ENCODE measurements around the gene LTA4H.
A peak's percentile ranks its signal among the peaks of the same experiment; 100 is the strongest.

Gene LTA4H

DNA sequence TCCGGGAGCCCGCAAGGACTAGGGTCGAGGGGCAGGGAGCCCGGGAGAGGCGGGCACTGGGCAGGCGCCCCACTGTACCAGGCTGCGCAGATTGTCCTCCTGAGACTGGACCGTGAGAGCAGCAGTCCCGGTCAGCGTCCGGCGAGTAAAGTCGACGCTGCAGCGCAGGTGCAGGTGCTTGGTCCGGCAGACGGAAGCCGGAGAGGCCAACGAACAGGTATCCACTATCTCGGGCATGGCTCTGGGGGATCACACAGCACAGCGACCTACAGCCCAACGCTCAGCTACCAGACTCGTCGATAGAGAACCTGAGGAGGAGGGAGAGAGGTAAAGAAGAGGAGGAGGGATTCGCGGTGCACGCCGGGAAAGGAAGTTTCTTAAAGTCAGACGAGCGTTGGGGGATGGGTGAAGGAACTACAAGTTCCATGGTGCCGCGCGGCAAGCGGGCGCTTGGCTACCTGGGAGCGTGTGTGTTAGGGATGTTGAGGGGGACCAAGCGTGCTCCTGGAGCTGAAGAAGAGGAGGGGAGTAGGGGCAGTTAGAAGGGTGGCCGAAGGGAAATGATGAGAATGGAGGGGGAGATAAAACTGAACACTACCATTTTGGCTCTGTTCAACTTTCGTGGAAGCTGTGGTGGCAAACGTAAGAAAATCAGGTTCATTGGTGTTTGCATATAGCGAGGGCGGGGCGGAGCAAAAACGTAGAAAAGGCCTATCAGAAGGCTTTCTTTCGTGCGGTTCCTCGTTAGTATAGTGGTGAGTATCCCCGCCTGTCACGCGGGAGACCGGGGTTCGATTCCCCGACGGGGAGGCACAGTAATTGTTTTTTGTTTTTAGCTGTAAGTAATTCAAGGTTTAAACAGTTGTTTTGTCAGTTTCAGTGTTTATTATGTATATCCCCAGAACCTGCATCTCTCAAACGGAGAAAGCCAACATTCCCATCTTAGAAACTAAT lies at the start of gene LTA4H:
Gene LTA4H, minus strand, starts transcription at position 305 of the 954 bp plus-strand sequence. Its CDS starts 68 bp downstream, at position 237.
- peak within 1 kb of the TSS; percentile 43 to 94 (median 91) for H3K9ac ChIP-seq (ENCODE audit: low read length in 5 of 5)
- H3K36me3 ChIP-seq (ENCODE audit: control insufficient read depth in 5 of 5, insufficient read depth in 5 of 5, low read length in 5 of 5) = no peaks in the 10 kb centered on the region
- no peaks in the 10 kb centered on the region for H3K9me3 ChIP-seq (ENCODE audit: control insufficient read depth in 5 of 5, low read length in 5 of 5)
- peak within 1 kb of the TSS; percentile 96 to 100 (median 99) for H3K4me3 ChIP-seq (ENCODE audit: low read depth in 1 of 5, low read length in 5 of 5)
- peak within 1 kb of the TSS; percentile 87 for H3K27ac ChIP-seq (ENCODE audit: low read depth, low read length)
- H3K27me3 ChIP-seq (ENCODE audit: control insufficient read depth in 5 of 5, insufficient read depth in 4 of 5, low read length in 5 of 5) = no peaks in the 10 kb centered on the region
- H3K4me1 ChIP-seq (ENCODE audit: control insufficient read depth in 5 of 5, insufficient read depth in 5 of 5, low read length in 5 of 5) = peaks cover 2 to 18% (median 13%) of the 10 kb centered on the region in 5 donors

DNA sequence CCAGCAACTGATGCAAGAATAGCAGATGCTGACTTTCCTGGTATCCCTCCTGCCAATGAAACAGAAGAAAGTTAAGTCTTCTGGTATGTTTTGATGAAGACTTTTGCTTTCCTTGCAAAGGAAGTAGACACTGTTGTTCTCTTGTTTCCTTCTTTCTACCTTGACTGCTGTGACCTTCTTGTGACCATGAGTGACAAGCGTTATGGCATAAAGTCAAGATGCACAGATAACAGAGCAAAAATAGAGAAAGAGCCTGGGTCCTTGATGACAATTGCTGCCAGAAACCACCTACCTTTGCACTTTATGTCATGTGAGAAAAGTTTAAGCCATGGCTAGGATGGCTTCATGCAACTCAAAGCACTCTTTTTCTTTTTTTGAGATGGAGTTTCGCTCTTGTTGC lies 49.2 kb upstream of the LTA4H start:
- H3K4me1 ChIP-seq (ENCODE audit: control insufficient read depth in 5 of 5, insufficient read depth in 5 of 5, low read length in 5 of 5) = no peaks in the 10 kb centered on the region
- no peak overlapping the region for H3K4me3 ChIP-seq (ENCODE audit: low read depth in 1 of 5, low read length in 5 of 5)
- H3K27ac ChIP-seq (ENCODE audit: low read depth, low read length) = no peak overlapping the region
- H3K27me3 ChIP-seq (ENCODE audit: control insufficient read depth in 5 of 5, insufficient read depth in 4 of 5, low read length in 5 of 5) = no peaks in the 10 kb centered on the region
- no peak overlapping the region for H3K9ac ChIP-seq (ENCODE audit: low read length in 5 of 5)
- no peaks in the 10 kb centered on the region for H3K9me3 ChIP-seq (ENCODE audit: control insufficient read depth in 5 of 5, low read length in 5 of 5)
- H3K36me3 ChIP-seq (ENCODE audit: control insufficient read depth in 5 of 5, insufficient read depth in 5 of 5, low read length in 5 of 5) = no peaks in the 10 kb centered on the region

DNA sequence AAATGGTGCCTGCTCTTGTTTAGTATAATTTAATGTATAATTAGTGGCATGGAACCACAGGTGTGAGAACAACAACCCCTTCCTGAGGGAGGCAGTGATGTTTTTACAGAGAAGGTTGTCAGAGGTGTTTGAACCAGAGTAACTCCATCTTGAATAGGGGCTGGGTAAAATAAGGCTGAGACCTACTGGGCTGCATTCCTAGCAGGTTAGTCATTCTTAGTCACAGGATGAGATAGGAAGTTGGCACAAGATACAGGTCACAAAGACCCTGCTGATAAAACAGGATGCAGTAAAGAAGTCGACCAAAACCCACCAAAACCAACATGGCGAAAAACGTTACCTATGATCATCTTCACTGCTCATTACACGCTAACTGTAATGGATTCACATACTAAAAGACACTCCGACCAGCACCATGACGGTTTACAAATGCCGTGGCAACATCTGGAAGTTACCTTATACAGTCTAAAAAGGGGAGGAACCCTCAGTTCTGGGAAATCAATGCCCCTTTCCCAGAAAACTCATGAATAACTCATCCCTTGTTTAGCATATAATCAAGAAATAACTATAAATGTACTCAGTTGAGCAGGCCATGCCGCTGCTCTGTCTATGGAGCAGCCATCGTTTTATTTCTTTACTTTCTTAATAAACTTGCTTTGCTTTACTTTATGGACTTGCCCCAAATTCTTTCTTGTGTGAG lies 47.8 kb upstream of the LTA4H start:
- Histone ChIP-seq H3K9ac (ENCODE audit: low read length in 5 of 5) (no peak overlapping the region), H3K4me1 (ENCODE audit: control insufficient read depth in 5 of 5, insufficient read depth in 5 of 5, low read length in 5 of 5) (peaks cover 3 to 10% (median 5%) of the 10 kb centered on the region in 5 donors), H3K27ac (ENCODE audit: low read depth, low read length) (no peak overlapping the region), H3K4me3 (ENCODE audit: low read depth in 1 of 5, low read length in 5 of 5) (no peak overlapping the region), H3K27me3 (ENCODE audit: control insufficient read depth in 5 of 5, insufficient read depth in 4 of 5, low read length in 5 of 5) (peaks cover 0 to 5% (median 0%) of the 10 kb centered on the region in 5 donors), H3K36me3 (ENCODE audit: control insufficient read depth in 5 of 5, insufficient read depth in 5 of 5, low read length in 5 of 5) (no peaks in the 10 kb centered on the region), H3K9me3 (ENCODE audit: control insufficient read depth in 5 of 5, low read length in 5 of 5) (no peaks in the 10 kb centered on the region)

DNA sequence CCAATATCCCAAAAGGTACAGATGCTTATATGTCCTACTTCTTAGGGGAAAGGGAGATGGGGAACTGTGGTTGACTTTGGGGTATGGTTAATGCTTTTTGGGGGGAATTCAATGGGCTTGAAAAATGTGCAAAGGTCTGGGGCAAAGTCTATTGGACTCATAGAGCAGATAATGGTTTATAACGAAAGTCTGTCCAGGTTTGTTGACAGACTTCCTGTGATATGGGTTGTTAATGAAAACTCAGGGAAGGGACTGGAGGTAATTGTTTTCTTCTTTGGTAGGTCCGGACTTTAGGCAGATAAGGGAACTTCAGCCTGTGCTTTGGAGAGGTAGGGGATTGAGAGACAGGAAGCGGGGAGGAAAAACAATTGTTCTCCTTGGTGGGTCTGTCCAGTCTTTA lies 46.2 kb upstream of the LTA4H start:
- Histone ChIP-seq H3K4me3 (ENCODE audit: low read depth in 1 of 5, low read length in 5 of 5) (no peak overlapping the region), H3K9ac (ENCODE audit: low read length in 5 of 5) (no peak overlapping the region), H3K36me3 (ENCODE audit: control insufficient read depth in 5 of 5, insufficient read depth in 5 of 5, low read length in 5 of 5) (no peaks in the 10 kb centered on the region), H3K9me3 (ENCODE audit: control insufficient read depth in 5 of 5, low read length in 5 of 5) (no peaks in the 10 kb centered on the region), H3K4me1 (ENCODE audit: control insufficient read depth in 5 of 5, insufficient read depth in 5 of 5, low read length in 5 of 5) (peaks cover 5 to 15% (median 7%) of the 10 kb centered on the region in 5 donors), H3K27ac (ENCODE audit: low read depth, low read length) (no peak overlapping the region), H3K27me3 (ENCODE audit: control insufficient read depth in 5 of 5, insufficient read depth in 4 of 5, low read length in 5 of 5) (peaks cover 0 to 9% (median 0%) of the 10 kb centered on the region in 5 donors)

DNA sequence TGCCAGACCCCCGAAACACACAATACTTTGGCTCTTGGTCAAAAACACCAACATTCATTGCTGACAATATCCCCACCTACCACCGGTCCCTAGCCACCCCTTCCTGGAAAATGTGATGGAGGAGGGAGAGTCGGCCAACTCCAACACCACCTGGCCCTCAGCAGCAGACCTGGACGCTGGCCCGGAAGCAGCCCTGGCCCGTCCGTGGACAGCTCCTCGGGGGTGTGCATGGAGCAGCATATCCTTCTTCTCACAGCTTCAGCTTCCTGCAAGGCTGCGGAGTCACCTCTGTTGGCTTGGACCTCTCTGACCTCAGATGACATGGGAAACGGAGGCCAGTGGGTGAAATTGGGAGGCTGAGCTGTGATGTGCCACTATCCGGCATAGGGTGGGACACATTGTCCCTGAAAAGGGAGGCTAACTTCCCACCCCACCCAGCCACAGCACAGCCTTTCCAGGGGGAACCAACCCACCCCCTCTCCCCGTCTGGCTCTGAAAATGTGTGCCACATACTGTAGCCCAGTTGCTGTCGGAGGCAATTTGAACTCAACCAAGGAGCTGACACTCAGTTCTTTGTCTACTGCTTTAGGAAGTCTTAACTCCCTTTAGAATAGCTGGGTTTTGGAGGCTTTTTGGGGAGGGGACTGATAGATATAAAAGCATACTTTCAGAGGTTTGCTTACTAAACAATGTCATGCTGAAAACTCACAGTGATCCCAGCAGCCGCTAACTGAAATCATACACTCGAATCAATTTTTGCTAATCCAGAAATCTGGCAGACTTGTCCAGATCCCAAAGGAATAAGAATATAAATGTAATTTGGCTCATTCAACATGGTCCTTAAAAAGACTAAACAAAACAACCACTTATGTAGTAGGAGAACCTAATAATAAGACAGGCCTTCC lies 43.1 kb upstream of the LTA4H start:
- no peaks in the 10 kb centered on the region for H3K9me3 ChIP-seq (ENCODE audit: control insufficient read depth in 5 of 5, low read length in 5 of 5)
- peaks cover 0 to 9% (median 0%) of the 10 kb centered on the region in 5 donors for H3K27me3 ChIP-seq (ENCODE audit: control insufficient read depth in 5 of 5, insufficient read depth in 4 of 5, low read length in 5 of 5)
- H3K36me3 ChIP-seq (ENCODE audit: control insufficient read depth in 5 of 5, insufficient read depth in 5 of 5, low read length in 5 of 5) = no peaks in the 10 kb centered on the region
- no peak overlapping the region for H3K27ac ChIP-seq (ENCODE audit: low read depth, low read length)
- H3K4me3 ChIP-seq (ENCODE audit: low read depth in 1 of 5, low read length in 5 of 5) = no peak overlapping the region
- H3K4me1 ChIP-seq (ENCODE audit: control insufficient read depth in 5 of 5, insufficient read depth in 5 of 5, low read length in 5 of 5) = peaks cover 5 to 20% (median 7%) of the 10 kb centered on the region in 5 donors
- no peak overlapping the region for H3K9ac ChIP-seq (ENCODE audit: low read length in 5 of 5)

DNA sequence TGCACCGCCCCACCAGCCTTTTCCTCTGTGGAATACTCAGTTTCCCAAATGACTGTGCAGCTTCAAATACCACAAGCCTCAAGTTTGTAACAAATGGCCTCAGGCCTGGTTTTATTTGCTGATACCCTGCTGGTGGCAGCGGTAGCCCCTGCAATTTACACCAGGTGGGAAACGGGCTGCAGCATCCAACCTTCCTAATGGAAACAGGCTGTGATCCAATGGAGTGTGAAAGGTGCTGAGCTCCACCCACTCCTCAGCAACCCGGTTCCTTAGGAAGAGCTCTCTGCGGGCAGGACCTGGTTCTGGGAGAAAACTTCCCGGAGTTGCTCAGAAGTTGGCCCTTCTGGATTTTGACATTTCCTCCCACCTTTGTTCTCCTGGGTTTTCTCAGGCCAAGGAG lies 41.7 kb upstream of the LTA4H start:
- H3K27ac ChIP-seq (ENCODE audit: low read depth, low read length) = no peak overlapping the region
- no peaks in the 10 kb centered on the region for H3K9me3 ChIP-seq (ENCODE audit: control insufficient read depth in 5 of 5, low read length in 5 of 5)
- H3K4me3 ChIP-seq (ENCODE audit: low read depth in 1 of 5, low read length in 5 of 5) = no peak overlapping the region
- H3K27me3 ChIP-seq (ENCODE audit: control insufficient read depth in 5 of 5, insufficient read depth in 4 of 5, low read length in 5 of 5) = peaks cover 0 to 9% (median 4%) of the 10 kb centered on the region in 5 donors
- no peak overlapping the region for H3K9ac ChIP-seq (ENCODE audit: low read length in 5 of 5)
- H3K4me1 ChIP-seq (ENCODE audit: control insufficient read depth in 5 of 5, insufficient read depth in 5 of 5, low read length in 5 of 5) = peaks cover 5 to 23% (median 7%) of the 10 kb centered on the region in 5 donors
- H3K36me3 ChIP-seq (ENCODE audit: control insufficient read depth in 5 of 5, insufficient read depth in 5 of 5, low read length in 5 of 5) = no peaks in the 10 kb centered on the region

DNA sequence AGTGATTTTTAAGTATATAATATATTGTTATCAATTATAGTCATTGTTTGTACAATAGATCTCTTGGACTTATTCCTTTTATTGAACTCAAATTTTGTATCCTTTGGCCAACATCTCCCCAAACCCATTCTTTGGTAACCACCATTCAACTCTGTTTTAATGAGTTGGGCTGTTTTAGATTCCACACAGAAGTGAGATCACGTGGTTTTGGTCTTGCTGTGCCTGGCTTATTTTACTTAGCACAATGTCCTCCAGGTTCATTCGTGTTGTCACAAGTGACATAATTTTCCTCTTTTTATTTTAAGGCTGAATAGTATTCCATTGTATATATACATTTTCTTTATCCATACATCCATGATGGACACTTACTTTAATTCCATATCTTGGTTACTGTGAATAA lies 40.2 kb upstream of the LTA4H start:
- Histone ChIP-seq H3K9me3 (ENCODE audit: control insufficient read depth in 5 of 5, low read length in 5 of 5) (no peaks in the 10 kb centered on the region), H3K27ac (ENCODE audit: low read depth, low read length) (no peak overlapping the region), H3K27me3 (ENCODE audit: control insufficient read depth in 5 of 5, insufficient read depth in 4 of 5, low read length in 5 of 5) (peaks cover 0 to 9% (median 4%) of the 10 kb centered on the region in 5 donors), H3K9ac (ENCODE audit: low read length in 5 of 5) (no peak overlapping the region), H3K4me1 (ENCODE audit: control insufficient read depth in 5 of 5, insufficient read depth in 5 of 5, low read length in 5 of 5) (peaks cover 5 to 31% (median 7%) of the 10 kb centered on the region in 5 donors), H3K36me3 (ENCODE audit: control insufficient read depth in 5 of 5, insufficient read depth in 5 of 5, low read length in 5 of 5) (no peaks in the 10 kb centered on the region), H3K4me3 (ENCODE audit: low read depth in 1 of 5, low read length in 5 of 5) (no peak overlapping the region)

DNA sequence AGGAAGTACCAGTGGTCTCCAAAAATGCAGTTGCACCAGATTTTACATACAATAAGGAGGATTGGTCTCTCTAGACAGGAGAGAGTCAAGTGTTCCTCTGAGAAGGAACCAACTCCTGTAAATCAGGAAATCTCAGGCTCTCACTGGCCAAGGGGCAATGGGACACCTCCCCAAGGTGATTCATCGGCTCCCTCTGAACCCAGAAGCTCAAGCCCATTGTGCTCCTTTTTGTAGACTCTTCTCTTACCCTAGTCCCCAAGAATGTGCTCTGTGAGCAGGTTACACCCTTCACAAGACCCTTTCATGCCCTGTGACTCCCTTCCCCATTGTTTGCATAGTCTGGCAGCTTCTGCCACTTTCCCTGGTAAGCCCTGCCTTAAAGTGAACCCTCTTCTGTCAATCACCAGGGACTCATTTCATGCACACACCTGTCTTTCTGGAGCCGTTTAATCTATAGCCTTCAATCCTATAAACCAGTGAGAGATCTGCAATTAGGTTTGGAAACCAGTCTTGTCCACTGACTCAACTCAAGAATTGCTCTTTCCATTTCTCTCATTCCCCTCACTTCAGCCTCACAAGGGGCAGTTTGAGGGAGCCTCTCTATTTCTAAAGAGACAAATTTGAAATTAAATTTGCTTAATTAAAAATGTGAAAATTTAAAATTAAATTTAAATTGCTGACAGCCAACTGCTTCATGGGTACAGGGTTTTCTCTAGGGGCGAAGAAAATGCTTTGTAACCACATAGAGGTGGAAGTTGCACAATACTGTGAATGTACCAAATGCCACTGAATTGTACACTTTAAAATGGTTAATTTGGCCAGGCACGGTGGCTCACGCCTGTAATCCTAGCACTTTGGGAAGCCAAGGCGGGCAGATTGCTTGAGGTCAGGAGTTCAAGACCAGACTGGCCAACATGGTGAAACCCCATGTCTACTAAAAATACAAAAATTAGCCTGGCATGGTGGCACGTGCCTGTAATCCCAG lies 38.3 kb upstream of the LTA4H start:
- no peak overlapping the region for H3K27ac ChIP-seq (ENCODE audit: low read depth, low read length)
- H3K9ac ChIP-seq (ENCODE audit: low read length in 5 of 5) = no peak overlapping the region
- H3K4me1 ChIP-seq (ENCODE audit: control insufficient read depth in 5 of 5, insufficient read depth in 5 of 5, low read length in 5 of 5) = peaks cover 5 to 29% (median 7%) of the 10 kb centered on the region in 5 donors
- no peak overlapping the region for H3K4me3 ChIP-seq (ENCODE audit: low read depth in 1 of 5, low read length in 5 of 5)
- peaks cover 0 to 9% (median 4%) of the 10 kb centered on the region in 5 donors for H3K27me3 ChIP-seq (ENCODE audit: control insufficient read depth in 5 of 5, insufficient read depth in 4 of 5, low read length in 5 of 5)
- peaks cover 0 to 2% (median 0%) of the 10 kb centered on the region in 5 donors for H3K9me3 ChIP-seq (ENCODE audit: control insufficient read depth in 5 of 5, low read length in 5 of 5)
- no peaks in the 10 kb centered on the region for H3K36me3 ChIP-seq (ENCODE audit: control insufficient read depth in 5 of 5, insufficient read depth in 5 of 5, low read length in 5 of 5)

All from subcutaneous abdominal adipose tissue (tissue), 5 donors.